Measurements from ENCODE around the gene ADCY1. TPM values are rescaled to one million over a fixed set of nuclear protein-coding genes. Genes with fewer than 3 reads are reported as not detected.
A peak's percentile ranks its signal among the peaks of the same experiment; 100 is the strongest.

ADCY1 gene
- total and polyA plus RNA-seq, 4 donors, result 0.33 to 20.1 (median 4.1) TPM

DNA sequence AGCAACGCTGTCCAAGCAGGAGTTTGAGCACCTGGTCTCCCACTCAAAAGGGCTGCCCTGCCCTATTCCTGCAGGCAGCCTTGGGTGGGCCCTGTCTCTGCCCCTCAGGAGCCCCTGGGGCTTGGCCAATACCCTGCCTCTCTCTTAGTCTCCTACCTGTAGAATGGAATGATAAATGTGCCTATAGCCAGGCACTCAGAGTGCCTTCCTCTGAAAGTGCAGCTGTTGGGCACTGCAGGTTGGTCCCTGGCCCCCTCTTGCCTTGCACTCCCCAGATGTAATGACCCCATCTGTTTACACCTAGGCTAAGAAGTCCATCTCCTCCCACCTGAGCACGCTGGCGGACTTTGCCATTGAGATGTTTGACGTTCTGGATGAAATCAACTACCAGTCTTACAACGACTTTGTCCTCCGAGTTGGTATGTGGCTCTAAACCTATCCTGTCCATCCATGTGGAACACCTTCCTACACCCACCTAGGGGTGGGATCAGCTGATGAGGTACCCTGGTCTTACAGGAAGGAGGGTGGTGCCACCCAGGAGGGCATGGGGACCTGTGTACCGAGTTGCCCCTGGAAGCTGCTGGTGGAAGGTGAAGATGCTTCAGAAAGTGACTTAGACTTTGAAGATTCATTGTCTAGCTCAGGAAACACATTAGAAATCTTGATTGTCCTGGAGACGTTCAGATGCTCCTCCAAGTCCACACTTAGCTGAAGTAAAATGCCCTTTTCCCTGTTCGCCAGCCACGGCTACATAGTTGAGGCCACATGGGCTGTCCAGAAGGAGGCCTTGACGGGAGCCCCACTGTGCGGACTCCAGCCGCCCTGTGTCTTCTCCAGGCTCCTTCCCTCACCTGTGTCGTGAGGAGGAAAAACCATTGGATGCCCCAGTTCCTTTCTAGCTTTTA, 134.1 kb downstream of the ADCY1 start:
- WGBS, result 87% methylated on average over 14 of the region's 14 CpGs
- H3K27ac ChIP-seq (ENCODE audit: low read depth in 1 of 2, low read length in 2 of 2), result no peak overlapping the region
- TF ChIP-seq YY1 (IDR thresholded peaks at IDR 0.05) (no peak), ATF3 (IDR thresholded peaks at IDR 0.05) (no peak), ZBTB33 (IDR thresholded peaks at IDR 0.05) (no peak), HNF4A (conservative IDR thresholded peaks at IDR 0.05) (no peak), FOXA1 (IDR thresholded peaks at IDR 0.05) (no peak), FOXA2 (IDR thresholded peaks at IDR 0.05) (no peak), HNF4G (IDR thresholded peaks at IDR 0.05) (no peak), EGR1 (IDR thresholded peaks at IDR 0.05; ENCODE audit: low read depth in 2 of 2) (no peak), RXRA (IDR thresholded peaks at IDR 0.05) (no peak)
- H3K4me3 ChIP-seq (ENCODE audit: low read depth in 1 of 3, low read length in 3 of 3), result no peak overlapping the region
- H3K27me3 ChIP-seq (ENCODE audit: control insufficient read depth in 4 of 4, insufficient read depth in 4 of 4, low read length in 3 of 4), result no peaks in the 10 kb centered on the region
- peak; percentile 22 for DNase-seq (ENCODE audit: low spot score)
- no peaks in the 10 kb centered on the region for H3K9me3 ChIP-seq (ENCODE audit: control insufficient read depth in 4 of 4, low read length in 3 of 4)
- H3K36me3 ChIP-seq (ENCODE audit: control insufficient read depth in 4 of 4, insufficient read depth in 3 of 4, low read depth in 1 of 4, low read length in 3 of 4), result peaks cover 6 to 69% (median 54%) of the 10 kb centered on the region in 4 donors
- H3K4me1 ChIP-seq (ENCODE audit: control insufficient read depth in 4 of 4, insufficient read depth in 4 of 4, low read length in 3 of 4), result peaks cover 0 to 3% (median 0%) of the 10 kb centered on the region in 4 donors
- H3K9ac ChIP-seq (ENCODE audit: low read depth in 1 of 2, low read length in 2 of 2), result no peak overlapping the region

DNA sequence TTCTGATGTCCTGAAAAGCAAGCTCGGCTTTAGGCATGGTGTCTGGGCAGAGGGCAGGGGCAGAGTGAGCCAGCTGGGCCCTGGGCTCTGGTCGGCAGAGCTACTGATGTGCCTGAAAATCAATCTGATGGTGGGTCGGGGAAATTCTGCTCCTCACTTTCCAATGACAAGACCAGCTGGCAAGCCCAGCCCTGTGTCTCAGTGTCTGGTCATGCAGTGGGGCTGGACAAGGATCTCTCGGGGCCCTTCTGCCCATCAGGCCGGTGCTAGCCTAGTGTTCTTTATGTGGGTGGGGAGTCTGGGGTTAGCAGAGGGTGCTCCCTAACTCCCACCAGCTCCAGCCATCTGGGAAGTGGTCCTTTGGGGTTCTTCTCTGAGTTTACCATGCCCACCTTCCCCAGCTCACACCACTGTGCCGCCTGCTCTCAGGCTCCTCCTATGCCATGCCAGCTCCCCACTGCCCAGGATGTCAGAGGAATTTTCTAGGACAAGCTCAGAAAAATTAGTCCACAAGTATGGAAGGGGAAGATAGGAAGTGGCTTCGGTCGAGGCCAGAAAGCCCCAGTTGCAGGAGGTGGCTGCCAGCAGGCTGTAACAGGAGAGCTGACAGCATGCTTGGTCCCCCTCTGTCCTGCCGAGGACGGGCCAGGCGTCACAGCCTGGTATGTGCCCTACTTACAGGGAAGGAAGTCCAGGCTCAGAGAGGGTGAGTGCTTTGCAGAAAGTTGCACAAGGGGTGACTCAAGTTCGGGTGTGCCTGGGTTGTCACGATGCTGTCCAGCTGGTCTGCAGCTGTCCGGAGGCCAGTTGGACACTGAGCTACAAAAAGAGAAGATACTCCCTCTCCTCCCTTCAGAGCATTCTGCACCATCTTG, 135.2 kb downstream of the ADCY1 start:
- H3K9ac ChIP-seq (ENCODE audit: low read depth in 1 of 2, low read length in 2 of 2), result no peak overlapping the region
- WGBS, result 81% methylated on average over 14 of the region's 14 CpGs
- TF ChIP-seq EGR1 (IDR thresholded peaks at IDR 0.05; ENCODE audit: low read depth in 2 of 2), result no peak
- peak; percentile 10 for TF ChIP-seq SP1 (IDR thresholded peaks at IDR 0.05)
- peak; percentile 74 for TF ChIP-seq NR2F2 (IDR thresholded peaks at IDR 0.05)
- H3K27ac ChIP-seq (ENCODE audit: low read depth in 1 of 2, low read length in 2 of 2), result peak overlapping the region in 1 of 2 donors; percentile 14
- H3K9me3 ChIP-seq (ENCODE audit: control insufficient read depth in 4 of 4, low read length in 3 of 4), result no peaks in the 10 kb centered on the region
- peaks cover 10 to 77% (median 58%) of the 10 kb centered on the region in 4 donors for H3K36me3 ChIP-seq (ENCODE audit: control insufficient read depth in 4 of 4, insufficient read depth in 3 of 4, low read depth in 1 of 4, low read length in 3 of 4)
- H3K27me3 ChIP-seq (ENCODE audit: control insufficient read depth in 4 of 4, insufficient read depth in 4 of 4, low read length in 3 of 4), result no peaks in the 10 kb centered on the region
- H3K4me3 ChIP-seq (ENCODE audit: low read depth in 1 of 3, low read length in 3 of 3), result no peak overlapping the region
- peak; percentile 20 for DNase-seq (ENCODE audit: low spot score)
- H3K4me1 ChIP-seq (ENCODE audit: control insufficient read depth in 4 of 4, insufficient read depth in 4 of 4, low read length in 3 of 4), result no peaks in the 10 kb centered on the region

DNA sequence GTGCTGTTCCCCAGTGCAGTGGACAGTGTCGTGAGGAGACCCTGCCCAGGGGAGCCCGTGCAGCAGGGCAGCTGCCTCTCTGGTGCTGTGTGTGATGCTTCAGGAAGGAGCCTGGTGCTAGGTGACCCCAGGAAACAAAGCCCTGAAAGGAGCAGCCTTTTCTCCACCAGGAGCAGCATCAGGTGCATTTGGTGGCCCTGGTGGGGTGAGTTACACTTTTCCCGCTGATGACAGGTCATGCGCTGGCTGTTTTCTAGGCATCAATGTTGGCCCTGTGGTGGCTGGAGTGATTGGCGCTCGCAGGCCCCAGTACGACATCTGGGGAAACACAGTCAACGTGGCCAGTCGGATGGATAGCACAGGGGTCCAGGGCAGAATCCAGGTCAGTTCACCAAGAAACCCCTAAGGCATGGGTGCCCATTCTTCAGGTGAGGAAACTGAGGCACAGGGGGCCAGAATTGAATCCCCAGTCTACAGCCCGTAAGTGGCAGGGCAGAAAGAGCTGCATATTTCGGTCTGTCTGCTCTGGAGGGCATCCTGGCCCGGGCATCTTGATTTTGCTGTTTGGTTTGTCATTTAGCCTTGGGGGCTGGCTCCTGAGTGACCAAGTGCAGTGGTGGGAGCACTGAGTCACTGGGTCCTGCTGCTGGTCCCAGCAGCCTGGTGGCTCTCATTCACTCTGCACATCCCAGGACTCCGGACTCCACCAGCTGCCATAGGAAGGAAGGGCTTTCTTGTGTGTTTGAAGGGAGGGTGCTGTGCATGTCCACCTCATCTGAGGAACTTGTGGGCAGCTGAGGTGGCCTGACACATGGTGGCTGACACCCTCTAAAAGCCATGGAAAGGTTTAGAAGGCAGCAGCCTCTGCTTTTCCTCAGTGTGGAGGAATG, 136.3 kb downstream of the ADCY1 start:
- 93% methylated on average over 13 of the region's 13 CpGs for WGBS
- peaks cover 0 to 2% (median 0%) of the 10 kb centered on the region in 4 donors for H3K4me1 ChIP-seq (ENCODE audit: control insufficient read depth in 4 of 4, insufficient read depth in 4 of 4, low read length in 3 of 4)
- peak; percentile 24 for DNase-seq (ENCODE audit: low spot score)
- no peaks in the 10 kb centered on the region for H3K27me3 ChIP-seq (ENCODE audit: control insufficient read depth in 4 of 4, insufficient read depth in 4 of 4, low read length in 3 of 4)
- H3K27ac ChIP-seq (ENCODE audit: low read depth in 1 of 2, low read length in 2 of 2), result no peak overlapping the region
- H3K9ac ChIP-seq (ENCODE audit: low read depth in 1 of 2, low read length in 2 of 2), result no peak overlapping the region
- H3K36me3 ChIP-seq (ENCODE audit: control insufficient read depth in 4 of 4, insufficient read depth in 3 of 4, low read depth in 1 of 4, low read length in 3 of 4), result peaks cover 10 to 84% (median 66%) of the 10 kb centered on the region in 4 donors
- no peak overlapping the region for H3K4me3 ChIP-seq (ENCODE audit: low read depth in 1 of 3, low read length in 3 of 3)
- no peaks in the 10 kb centered on the region for H3K9me3 ChIP-seq (ENCODE audit: control insufficient read depth in 4 of 4, low read length in 3 of 4)
- TF ChIP-seq SP1 (IDR thresholded peaks at IDR 0.05) (no peak), NR2F2 (IDR thresholded peaks at IDR 0.05) (no peak), YY1 (IDR thresholded peaks at IDR 0.05) (no peak), RAD21 (IDR thresholded peaks at IDR 0.05) (no peak), HNF4A (conservative IDR thresholded peaks at IDR 0.05) (no peak), TAF1 (conservative IDR thresholded peaks at IDR 0.05) (no peak), EGR1 (IDR thresholded peaks at IDR 0.05; ENCODE audit: low read depth in 2 of 2) (no peak), RXRA (IDR thresholded peaks at IDR 0.05) (no peak), GABPA (IDR thresholded peaks at IDR 0.05 in 1 of 2, conservative IDR thresholded peaks at IDR 0.05 in 1 of 2) (no peak)
- TF ChIP-seq, protein P1, sequence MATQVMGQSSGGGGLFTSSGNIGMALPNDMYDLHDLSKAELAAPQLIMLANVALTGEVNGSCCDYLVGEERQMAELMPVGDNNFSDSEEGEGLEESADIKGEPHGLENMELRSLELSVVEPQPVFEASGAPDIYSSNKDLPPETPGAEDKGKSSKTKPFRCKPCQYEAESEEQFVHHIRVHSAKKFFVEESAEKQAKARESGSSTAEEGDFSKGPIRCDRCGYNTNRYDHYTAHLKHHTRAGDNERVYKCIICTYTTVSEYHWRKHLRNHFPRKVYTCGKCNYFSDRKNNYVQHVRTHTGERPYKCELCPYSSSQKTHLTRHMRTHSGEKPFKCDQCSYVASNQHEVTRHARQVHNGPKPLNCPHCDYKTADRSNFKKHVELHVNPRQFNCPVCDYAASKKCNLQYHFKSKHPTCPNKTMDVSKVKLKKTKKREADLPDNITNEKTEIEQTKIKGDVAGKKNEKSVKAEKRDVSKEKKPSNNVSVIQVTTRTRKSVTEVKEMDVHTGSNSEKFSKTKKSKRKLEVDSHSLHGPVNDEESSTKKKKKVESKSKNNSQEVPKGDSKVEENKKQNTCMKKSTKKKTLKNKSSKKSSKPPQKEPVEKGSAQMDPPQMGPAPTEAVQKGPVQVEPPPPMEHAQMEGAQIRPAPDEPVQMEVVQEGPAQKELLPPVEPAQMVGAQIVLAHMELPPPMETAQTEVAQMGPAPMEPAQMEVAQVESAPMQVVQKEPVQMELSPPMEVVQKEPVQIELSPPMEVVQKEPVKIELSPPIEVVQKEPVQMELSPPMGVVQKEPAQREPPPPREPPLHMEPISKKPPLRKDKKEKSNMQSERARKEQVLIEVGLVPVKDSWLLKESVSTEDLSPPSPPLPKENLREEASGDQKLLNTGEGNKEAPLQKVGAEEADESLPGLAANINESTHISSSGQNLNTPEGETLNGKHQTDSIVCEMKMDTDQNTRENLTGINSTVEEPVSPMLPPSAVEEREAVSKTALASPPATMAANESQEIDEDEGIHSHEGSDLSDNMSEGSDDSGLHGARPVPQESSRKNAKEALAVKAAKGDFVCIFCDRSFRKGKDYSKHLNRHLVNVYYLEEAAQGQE (IDR thresholded peaks at IDR 0.05), result no peak
- TF ChIP-seq, protein P2, sequence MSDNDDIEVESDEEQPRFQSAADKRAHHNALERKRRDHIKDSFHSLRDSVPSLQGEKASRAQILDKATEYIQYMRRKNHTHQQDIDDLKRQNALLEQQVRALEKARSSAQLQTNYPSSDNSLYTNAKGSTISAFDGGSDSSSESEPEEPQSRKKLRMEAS (IDR thresholded peaks at IDR 0.05), result no peak

Measured in liver (tissue), 9 donors.